Measurements from ENCODE around the gene ANKRD65.
"Not testable (repeated sequence)": the region's sequence is repeated elsewhere in the genome, so short reads cannot be mapped to it uniquely, and the experiment has no call there.

Gene ANKRD65

GRCh38 chr1:1406821-1407635, 14.0 kb downstream of the ANKRD65 start, which contains the start of gene MRPL20:
TSS of gene MRPL20 (minus strand) at chr1:1407293. CDS start at chr1:1407217, 76 bp downstream.
- no peaks in the 10 kb centered on the region for H3K27me3 ChIP-seq (ENCODE audit: insufficient read depth, low read depth)
- H3K4me3 ChIP-seq (IDR thresholded peaks at IDR 0.05; ENCODE audit: insufficient read depth, low read depth, low read length): peak within 1 kb of the TSS; percentile 35
- H4K20me1 ChIP-seq (ENCODE audit: insufficient read depth): no peaks in the 10 kb centered on the region
- peak within 1 kb of the TSS; percentile 39 for H2AFZ ChIP-seq (ENCODE audit: low read depth)
- H3K4me2 ChIP-seq: peak within 1 kb of the TSS; percentile 84
- peak within 1 kb of the TSS; percentile 78 for H3K9ac ChIP-seq
- peaks cover 55% of the 10 kb centered on the region for H3K79me2 ChIP-seq (ENCODE audit: insufficient read depth, low read depth)
- TF ChIP-seq, protein P1, sequence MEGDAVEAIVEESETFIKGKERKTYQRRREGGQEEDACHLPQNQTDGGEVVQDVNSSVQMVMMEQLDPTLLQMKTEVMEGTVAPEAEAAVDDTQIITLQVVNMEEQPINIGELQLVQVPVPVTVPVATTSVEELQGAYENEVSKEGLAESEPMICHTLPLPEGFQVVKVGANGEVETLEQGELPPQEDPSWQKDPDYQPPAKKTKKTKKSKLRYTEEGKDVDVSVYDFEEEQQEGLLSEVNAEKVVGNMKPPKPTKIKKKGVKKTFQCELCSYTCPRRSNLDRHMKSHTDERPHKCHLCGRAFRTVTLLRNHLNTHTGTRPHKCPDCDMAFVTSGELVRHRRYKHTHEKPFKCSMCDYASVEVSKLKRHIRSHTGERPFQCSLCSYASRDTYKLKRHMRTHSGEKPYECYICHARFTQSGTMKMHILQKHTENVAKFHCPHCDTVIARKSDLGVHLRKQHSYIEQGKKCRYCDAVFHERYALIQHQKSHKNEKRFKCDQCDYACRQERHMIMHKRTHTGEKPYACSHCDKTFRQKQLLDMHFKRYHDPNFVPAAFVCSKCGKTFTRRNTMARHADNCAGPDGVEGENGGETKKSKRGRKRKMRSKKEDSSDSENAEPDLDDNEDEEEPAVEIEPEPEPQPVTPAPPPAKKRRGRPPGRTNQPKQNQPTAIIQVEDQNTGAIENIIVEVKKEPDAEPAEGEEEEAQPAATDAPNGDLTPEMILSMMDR (conservative IDR thresholded peaks at IDR 0.05; ENCODE audit: low read depth, low read length): no peak
- peaks cover 29% of the 10 kb centered on the region for H3K4me1 ChIP-seq (ENCODE audit: low read depth, poor library complexity, severe bottlenecking)
- H3K27ac ChIP-seq: peak within 1 kb of the TSS; percentile 70
- H3K36me3 ChIP-seq (ENCODE audit: insufficient read depth): peaks cover 11% of the 10 kb centered on the region; the same call in 1 of the 2 replicates

DNA sequence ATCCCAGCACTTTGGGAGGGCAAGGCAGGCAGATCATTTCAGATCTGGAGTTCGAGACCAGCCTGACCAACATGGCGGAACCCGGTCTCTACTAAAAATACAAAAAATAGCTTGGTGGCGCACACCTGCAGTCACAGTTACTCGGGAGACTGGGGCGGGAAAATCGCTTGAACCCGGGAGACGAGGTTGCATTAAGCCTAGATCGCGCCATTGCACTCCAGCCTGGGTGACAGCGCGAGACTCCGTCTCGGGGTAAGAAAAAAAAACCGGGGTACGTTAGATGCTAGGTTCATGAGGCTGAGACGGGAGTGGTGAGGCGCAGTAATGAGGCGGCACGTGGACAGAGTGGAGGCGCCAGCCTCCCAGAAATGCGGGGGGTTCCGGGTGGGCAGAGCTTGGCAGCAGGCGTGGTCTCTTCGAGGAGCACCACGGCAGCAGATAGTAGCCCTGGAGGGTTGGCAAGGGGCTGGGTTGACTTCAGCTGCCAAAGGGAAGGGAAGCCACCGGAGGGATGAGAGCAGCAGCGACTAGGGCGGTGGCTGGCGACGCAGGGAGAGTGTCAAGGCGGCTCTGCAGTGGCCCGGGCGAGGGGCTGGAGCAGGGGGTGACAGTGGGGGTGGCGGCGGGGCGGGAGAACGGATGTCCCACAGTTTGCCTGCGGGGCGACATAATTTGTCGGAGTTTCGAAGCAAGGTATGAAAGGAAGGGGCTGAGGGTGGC, 14.8 kb downstream of the ANKRD65 start:
- Histone ChIP-seq H3K4me2 (peak overlapping the region; percentile 84), H3K36me3 (ENCODE audit: insufficient read depth) (peaks cover 11% of the 10 kb centered on the region; the same call in 1 of the 2 replicates), H4K20me1 (ENCODE audit: insufficient read depth) (no peaks in the 10 kb centered on the region), H3K4me1 (ENCODE audit: low read depth, poor library complexity, severe bottlenecking) (peaks cover 35% of the 10 kb centered on the region), H3K4me3 (IDR thresholded peaks at IDR 0.05; ENCODE audit: insufficient read depth, low read depth, low read length) (peak overlapping the region; percentile 13), H3K27me3 (ENCODE audit: insufficient read depth, low read depth) (no peaks in the 10 kb centered on the region), H2AFZ (ENCODE audit: low read depth) (peak overlapping the region; percentile 39; the same call in 1 of the 2 replicates), H3K27ac (peak overlapping the region; percentile 70), H3K9ac (peak overlapping the region; percentile 78), H3K79me2 (ENCODE audit: insufficient read depth, low read depth) (peaks cover 56% of the 10 kb centered on the region)
- TF ChIP-seq, protein P1 (conservative IDR thresholded peaks at IDR 0.05; ENCODE audit: low read depth, low read length): no peak

DNA sequence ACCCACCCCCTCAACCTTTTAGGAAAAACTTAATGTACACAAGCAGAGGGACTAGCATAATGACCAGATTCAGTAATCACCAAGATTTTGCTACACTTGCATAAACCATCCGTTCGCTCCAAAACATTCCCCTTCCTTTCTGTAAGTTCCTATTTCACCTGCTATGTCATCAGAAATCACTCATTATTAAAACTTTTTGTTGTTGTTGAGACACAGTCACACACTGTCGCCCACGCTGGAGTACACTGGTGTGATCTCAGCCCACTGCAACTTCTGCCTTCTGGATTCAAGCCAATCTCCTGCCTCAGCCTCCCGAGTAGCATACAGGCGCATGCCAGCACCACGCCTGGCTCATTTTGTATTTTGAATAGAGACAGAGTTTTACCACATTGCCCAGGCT, 17.4 kb downstream of the ANKRD65 start:
- H3K4me1 ChIP-seq (ENCODE audit: low read depth, poor library complexity, severe bottlenecking): peaks cover 44% of the 10 kb centered on the region
- H3K4me3 ChIP-seq (IDR thresholded peaks at IDR 0.05; ENCODE audit: insufficient read depth, low read depth, low read length): no peak overlapping the region
- H3K4me2 ChIP-seq: no peak overlapping the region
- H4K20me1 ChIP-seq (ENCODE audit: insufficient read depth): no peaks in the 10 kb centered on the region
- peaks cover 11% of the 10 kb centered on the region; the same call in 1 of the 2 replicates for H3K36me3 ChIP-seq (ENCODE audit: insufficient read depth)
- no peaks in the 10 kb centered on the region for H3K27me3 ChIP-seq (ENCODE audit: insufficient read depth, low read depth)
- no peak overlapping the region for H3K27ac ChIP-seq
- H3K9ac ChIP-seq: no peak overlapping the region
- H2AFZ ChIP-seq (ENCODE audit: low read depth): no peak overlapping the region
- H3K79me2 ChIP-seq (ENCODE audit: insufficient read depth, low read depth): peaks cover 76% of the 10 kb centered on the region
- TF ChIP-seq, protein P1 (conservative IDR thresholded peaks at IDR 0.05; ENCODE audit: low read depth, low read length): no peak

- not testable (repeated sequence) for H3K27me3 ChIP-seq (ENCODE audit: insufficient read depth, low read depth); H3K9ac ChIP-seq; H3K4me2 ChIP-seq; H4K20me1 ChIP-seq (ENCODE audit: insufficient read depth); H3K27ac ChIP-seq; H2AFZ ChIP-seq (ENCODE audit: low read depth); H3K4me3 ChIP-seq (IDR thresholded peaks at IDR 0.05; ENCODE audit: insufficient read depth, low read depth, low read length)
- peaks cover 11% of the 10 kb centered on the region; the same call in 1 of the 2 replicates for H3K36me3 ChIP-seq (ENCODE audit: insufficient read depth)
- H3K79me2 ChIP-seq (ENCODE audit: insufficient read depth, low read depth): peaks cover 76% of the 10 kb centered on the region
- peaks cover 39% of the 10 kb centered on the region for H3K4me1 ChIP-seq (ENCODE audit: low read depth, poor library complexity, severe bottlenecking)
Observed at GRCh38 chr1:1402901-1403392, 18.1 kb downstream of the ANKRD65 start.

Data from KMS-11 (cell line).